GM19455 (cell line): ENCODE results near the gene CRYBA1.

ENCODE experiments used
- ATAC-seq: cut with Tn5 transposase; IDR thresholded peaks from one replicate; pipeline ENCODE4 v1.9.1; 2021; ENCODE audit not compliant: unreplicated experiment

The CRYBA1 gene

DNA sequence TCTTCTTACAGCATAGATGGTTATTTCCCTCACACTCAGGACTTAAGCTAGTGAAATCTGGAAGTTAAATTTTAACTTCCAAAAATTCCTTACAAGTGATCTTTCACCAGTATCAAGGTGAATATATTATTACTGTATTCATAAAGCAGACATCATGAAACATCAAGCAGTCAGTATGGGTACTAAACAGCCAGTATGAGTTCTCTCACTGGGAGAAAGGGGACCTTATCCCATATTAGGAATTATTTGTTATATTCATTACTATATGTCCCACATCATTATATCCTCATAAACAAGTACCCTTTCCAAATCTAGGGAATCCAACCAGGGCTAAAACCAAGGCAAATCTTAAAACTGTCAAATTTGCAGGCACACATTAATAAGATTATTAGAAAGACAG lies 32.0 kb downstream of the CRYBA1 start:
- no peak for ATAC-seq

DNA sequence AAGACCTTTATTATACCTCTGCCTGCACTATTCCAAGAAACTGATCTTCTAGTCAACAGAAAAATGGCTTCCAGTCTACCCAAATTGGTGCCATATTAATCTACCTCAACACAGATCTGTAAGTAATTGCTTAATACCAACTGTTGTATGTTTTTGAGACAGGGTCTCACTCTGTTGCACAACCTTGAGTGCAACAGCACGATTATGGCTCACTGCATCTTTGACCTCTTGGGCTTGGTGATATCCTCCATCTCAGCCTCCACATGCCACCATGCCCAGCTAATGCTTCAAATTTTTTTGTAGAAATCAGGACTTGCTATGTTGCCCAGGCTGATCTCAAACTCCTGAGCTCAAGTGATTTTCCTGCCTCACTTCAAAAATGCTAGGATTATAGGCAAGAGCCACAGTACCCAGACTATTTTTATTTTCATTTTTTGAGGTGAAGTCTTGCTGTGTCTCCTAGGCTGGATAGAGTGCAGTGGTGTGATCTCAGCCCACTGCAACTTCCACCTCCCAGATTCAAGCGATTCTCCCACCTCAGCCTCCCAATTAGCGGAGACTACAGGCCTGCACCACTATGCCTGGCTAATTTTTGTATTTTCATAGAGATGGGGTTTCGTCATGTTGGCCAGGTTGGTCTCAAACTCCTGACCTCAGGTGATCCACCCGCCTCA lies 32.9 kb downstream of the CRYBA1 start:
- ATAC-seq = no peak

DNA sequence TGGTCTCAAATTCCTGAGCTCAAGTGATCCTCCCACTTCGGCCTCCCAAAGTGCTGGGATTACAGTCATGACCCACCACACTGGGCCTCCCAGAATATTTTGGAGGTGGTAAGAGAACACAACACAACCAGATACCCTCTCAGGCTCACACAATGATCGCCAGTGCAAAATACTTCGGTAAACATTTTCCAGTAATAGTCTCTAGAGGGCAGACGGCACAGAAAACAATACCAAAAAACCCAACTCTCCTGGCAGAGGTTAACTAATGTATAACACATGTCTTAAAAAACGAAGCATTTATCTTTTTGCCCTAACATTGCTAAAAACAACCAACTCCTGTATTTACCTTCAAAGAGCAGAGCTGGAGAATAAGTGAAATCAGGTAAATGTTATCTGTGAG lies 36.8 kb downstream of the CRYBA1 start:
- no peak for ATAC-seq

DNA sequence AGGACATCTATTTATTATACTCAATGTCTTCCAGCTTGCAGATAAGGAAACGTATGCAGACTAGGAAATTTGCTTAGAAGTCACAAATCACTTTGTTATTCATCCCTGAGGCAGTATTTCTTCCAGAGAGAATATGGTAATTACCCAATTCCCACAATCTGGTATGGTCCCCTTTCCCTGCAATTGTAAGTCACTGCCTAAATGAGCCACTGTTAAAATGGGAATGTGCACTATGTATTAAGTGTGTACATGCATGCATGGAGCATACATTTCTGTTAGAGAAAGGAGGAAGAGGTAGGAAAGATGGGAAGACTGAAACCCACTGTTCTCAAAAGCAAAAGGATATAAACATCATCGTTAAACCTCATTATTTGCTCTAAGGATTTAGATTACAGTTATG lies 37.3 kb downstream of the CRYBA1 start:
- ATAC-seq = no peak

DNA sequence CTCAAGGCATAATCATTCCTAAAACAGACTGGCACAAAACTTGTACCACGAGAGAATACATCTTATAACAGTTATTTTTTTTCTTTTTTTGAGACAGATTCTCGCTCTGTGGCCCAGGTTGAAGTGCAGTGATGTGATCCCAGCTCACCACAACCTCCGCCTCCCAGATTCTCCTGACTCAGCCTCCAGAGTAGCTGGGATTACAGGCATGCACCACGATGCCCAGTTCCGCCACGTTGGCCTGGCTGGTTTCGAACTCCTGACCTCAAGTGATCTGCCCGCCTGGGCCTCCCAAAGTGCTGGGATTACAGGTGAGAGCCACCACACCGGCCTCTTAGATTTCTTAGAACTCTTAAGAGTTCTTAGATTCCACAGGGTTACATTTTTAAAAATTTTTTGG lies 43.2 kb downstream of the CRYBA1 start:
- no peak for ATAC-seq

DNA sequence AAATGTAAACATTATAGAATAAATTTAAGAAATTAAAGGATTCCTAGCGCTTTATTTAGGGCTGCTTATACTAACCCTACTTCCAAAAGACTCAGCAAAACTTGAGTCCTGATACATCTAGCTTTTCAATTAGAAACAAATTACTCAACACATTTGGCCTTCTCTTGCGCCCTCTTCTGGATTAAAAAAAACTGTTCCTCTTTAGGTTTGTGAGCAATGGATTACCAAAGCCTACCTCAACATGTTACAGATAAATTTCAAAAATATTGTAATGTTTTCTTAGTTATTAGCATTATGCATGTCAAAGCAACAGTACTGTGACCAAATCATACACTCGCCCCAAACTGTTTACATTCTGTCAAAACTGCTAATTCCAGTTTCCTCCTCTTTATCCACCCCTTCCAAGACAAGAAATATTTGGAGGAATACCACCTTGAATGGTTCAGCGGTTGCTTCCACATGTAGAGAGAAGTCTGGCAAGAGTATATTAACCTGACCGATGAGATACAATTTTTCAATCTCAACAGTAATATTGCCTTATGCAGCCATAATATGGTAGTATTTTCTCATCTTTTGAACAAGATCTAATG lies 44.6 kb downstream of the CRYBA1 start:
- no peak for ATAC-seq

DNA sequence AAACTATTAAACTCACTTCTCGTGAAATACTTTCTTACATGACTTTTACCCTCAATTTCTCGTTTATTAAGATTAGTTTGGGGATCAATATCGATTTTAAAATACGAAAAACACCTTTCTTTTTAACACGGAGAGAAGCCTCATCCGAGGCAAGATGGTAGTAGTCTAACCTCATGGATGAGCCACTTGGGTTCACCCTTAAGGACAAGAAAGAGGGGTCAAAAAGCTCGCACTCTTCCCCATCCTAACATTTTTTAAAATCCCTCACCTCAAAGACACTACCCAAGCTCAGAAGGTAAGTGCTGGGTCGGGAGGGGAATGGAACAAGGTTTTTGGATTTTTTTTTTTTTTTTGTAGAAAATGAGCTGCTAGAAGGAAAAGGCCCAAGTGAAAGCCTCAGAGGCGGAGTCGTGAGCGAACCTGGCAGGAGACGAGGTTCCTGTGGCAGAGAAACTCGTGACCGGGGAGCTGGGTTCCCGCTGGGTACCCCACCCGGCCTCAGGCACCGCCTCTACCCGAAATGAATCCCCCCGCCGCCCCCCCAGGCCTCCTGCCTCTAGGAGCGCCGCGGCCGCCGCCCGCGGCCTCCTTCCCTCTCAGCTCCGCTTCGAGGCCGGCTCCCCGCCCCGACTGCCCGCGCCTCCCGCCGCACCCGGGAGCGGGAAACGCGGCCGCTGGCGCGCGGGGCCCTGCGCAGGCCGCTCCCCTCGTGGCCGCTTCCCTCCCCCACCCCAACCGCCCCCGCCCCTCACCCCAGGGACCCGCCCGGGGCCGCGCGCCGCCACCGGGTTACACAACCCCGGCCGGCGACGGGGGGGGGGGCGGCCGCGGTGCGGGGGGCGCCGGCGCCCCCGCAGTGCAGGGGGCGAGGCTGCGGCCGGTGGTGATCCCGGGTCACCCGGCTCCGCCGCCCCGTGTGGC lies 45.7 kb downstream of the CRYBA1 start:
- ATAC-seq = no peak

DNA sequence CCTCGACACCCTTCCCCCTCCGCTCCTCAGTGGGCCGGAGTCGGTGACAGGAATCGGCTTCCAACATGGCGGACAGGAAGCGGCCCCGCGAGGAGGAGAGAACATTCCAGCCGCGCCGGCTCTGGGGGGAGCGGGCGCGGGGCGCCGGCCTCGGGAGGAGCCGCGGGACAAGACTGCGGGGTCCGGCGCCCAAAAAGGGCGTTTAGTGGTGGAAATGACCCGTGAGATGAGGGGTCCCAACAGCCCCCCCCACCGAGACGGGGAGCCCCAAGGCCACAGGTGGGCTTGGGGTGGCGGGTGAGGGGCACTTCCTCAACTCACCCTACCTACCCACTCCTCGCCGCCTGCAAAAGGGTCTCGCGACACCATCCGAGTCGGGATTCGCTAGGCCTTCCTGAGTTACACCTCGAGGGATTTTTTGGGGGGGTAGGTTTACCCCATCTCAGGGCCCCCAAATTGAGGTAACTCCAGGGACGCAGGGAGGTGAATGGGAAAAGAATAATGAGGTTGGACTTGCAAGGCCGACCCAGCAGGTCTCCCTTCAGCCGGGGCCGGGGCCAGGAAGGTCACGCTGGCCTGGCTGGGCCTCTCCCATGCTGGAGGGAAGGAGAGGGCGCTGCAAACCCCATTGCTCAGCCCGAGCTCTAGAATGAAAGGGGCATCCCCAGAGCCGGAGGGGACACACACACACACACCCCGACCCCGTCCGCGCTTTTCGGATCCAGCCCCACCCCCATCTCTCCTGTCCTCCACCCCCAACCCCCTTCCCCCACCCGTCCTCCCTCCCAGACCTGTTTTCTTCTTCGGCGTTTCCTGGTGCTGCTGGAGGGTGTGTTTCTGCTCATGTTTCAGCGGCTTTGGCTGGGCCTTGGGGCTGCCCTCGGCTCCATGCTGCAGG lies 46.6 kb downstream of the CRYBA1 start:
- no peak for ATAC-seq

DNA sequence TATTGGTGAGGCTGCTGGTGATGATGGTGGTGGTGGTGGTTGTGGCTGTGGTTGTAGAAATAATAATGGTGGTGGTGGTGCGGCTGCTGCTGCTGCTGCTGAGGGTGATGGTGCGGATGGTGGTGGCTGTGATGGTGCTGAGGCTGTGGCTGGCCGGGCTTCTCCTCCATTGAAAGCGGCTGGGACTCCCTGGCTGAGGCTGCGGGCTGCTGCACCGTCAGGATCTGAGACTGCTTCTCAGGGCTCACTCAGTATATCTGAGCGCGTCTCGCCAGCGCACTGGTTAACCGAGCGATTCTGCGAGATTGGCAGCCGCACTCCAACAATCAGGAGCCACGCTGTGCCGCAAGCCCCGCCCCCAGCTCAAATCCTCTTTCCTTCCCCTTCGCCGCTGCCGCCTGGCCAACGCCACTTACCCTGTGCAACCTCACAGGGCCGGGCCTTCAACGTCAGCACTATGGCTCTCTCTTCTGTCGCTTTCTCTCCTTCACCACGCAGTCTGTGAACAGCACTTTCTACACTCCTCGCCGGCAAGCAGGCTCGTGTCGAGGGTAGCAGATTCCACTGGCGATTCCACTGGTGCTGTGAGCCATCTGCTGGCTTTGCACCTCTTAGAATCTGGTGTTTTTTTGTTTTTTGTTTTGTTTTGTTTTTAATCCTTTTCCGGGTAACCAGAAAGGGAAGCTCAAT lies 47.4 kb downstream of the CRYBA1 start, which contains the start of gene NUFIP2:
Gene NUFIP2 (minus strand): TSS at position 259 of the 690 bp plus-strand sequence. CDS start 89 bp downstream, at position 170.
- ATAC-seq = peak; percentile 83

DNA sequence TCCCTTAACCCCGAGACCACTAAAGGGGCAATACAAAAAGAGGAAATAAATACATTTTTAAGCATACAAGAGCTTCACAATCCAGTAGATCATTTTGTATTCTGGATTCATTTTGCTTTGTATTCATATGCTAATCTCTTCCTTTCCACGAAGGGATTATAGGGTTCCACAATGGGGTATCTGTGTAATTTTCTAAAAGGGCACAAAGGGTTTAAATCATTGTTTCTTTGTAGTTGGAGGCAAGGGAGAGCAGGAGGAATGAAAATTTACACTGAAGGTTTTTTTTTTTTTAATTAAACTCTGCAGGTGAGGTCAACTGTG lies 47.9 kb downstream of the CRYBA1 start:
- no peak for ATAC-seq

DNA sequence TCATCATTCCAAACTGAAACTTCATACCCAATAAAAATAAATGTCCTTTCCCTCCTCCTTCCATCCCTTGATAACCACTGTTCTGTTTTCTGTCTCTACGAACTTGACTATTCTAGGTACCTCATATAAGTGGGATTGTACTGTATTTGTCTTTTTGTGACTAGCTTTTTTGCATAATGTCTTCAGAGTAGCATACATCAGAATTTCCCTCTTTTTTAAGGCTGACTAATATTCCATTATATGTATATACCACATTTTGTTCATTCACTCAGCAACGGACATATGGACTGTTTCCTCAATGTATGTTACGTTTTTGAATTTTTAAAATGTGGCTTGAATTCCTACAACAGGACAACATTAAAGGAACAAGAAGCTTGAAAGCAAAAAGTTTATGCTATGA lies 48.8 kb downstream of the CRYBA1 start:
- no peak for ATAC-seq

DNA sequence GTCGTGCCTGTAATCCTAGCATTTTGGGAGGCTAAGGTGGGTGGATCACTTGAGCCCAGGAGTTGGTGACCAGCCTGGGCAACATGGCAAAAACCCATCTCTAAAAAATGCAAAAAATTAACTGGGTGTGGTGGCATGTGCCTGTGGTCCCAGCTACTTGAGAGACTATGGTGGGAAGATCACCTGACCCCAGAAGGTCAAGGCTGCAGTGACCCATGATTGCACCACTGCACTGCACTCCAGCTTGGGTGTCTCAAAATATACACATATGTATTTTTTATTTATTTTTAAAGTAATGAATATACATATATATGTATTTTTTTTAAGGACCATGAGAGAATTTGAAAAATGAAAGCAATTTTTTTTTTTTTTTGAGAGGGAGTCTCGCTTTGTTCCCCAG lies 52.4 kb downstream of the CRYBA1 start:
- no peak for ATAC-seq

DNA sequence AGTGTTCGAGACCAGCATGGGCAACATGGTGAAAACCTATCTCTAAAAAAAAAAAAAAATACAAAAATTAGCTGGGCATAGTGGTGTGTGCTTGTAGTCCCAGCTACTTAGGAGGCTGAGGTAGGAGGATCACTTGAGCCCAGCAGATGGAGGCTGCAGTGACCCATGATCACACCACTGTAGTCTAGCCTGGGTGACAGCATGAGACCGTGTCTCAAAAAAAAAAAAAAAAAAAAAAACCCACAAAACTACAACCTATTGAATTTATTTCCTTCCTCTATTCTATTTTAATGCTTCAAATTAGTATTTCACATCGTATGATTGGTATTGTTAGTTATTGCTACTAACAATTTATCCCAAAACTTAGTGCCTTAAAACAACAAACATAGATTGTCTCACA lies 56.7 kb downstream of the CRYBA1 start:
- ATAC-seq = no peak
